ENCODE results near the gene MCF2L2. TPM values are rescaled to one million over a fixed set of nuclear protein-coding genes. Genes with fewer than 3 reads are reported as not detected.
"Not testable (repeated sequence)": the region's sequence is repeated elsewhere in the genome, so short reads cannot be mapped to it uniquely, and the experiment has no call there.

The MCF2L2 gene
- total RNA-seq, 4 donors from 2014 or later = 0.13 to 0.49 (median 0.22) TPM; not detected in 1

- peaks cover 14 to 16% of the 10 kb centered on the region in 2 donors for H3K4me1 ChIP-seq
- no peak overlapping the region for H3K27ac ChIP-seq
- no peak for TF ChIP-seq CTCF (IDR thresholded peaks at IDR 0.05)
- TF ChIP-seq POLR2A (IDR thresholded peaks at IDR 0.05) = no peak
- DNase-seq = no peak
- no peaks in the 10 kb centered on the region for H3K36me3 ChIP-seq
- no peaks in the 10 kb centered on the region for H3K9me3 ChIP-seq
- intact Hi-C loops (cut with DNase I) = no loop called here
- 75 to 77% methylated on average over 5 of the region's 5 CpGs for WGBS, 2 donors
- no peaks in the 10 kb centered on the region for H3K27me3 ChIP-seq
- H3K4me3 ChIP-seq (replicated peaks in 1 of 3) = no peak overlapping the region
Observed at GRCh38 chr3:183430325-183430957, 2.0 kb upstream of the MCF2L2 start.

GRCh38 chr3:183427876-183428446 lies 458 bp downstream of the MCF2L2 start:
- peak; percentile 50 to 54 for DNase-seq
- H3K27ac ChIP-seq = no peak overlapping the region
- H3K4me1 ChIP-seq = peaks cover 11 to 14% of the 10 kb centered on the region in 2 donors
- H3K4me3 ChIP-seq (replicated peaks in 1 of 3) = peak overlapping the region; percentile 60 to 76 (median 63)
- no peaks in the 10 kb centered on the region for H3K9me3 ChIP-seq
- TF ChIP-seq CTCF (IDR thresholded peaks at IDR 0.05) (no peak), POLR2A (IDR thresholded peaks at IDR 0.05) (no peak)
- no peaks in the 10 kb centered on the region for H3K27me3 ChIP-seq
- 1 to 4% methylated on average over 19 to 29 of the region's 47 CpGs for WGBS, 2 donors
- H3K36me3 ChIP-seq = no peaks in the 10 kb centered on the region
- intact Hi-C loops (cut with DNase I) = no loop called here

GRCh38 chr3:183427196-183427875 lies 1.1 kb downstream of the MCF2L2 start:
- Histone ChIP-seq H3K27ac (no peak overlapping the region), H3K4me1 (peaks cover 11 to 14% of the 10 kb centered on the region in 2 donors), H3K9me3 (no peaks in the 10 kb centered on the region), H3K4me3 (replicated peaks in 1 of 3) (peak overlapping the region in 1 of 3 donors; percentile 60), H3K27me3 (no peaks in the 10 kb centered on the region), H3K36me3 (no peaks in the 10 kb centered on the region)
- 38 to 47% methylated on average over 17 to 21 of the region's 28 CpGs for WGBS, 2 donors
- DNase-seq = no peak
- intact Hi-C loops (cut with DNase I) = no loop called here
- TF ChIP-seq POLR2A (IDR thresholded peaks at IDR 0.05) = no peak
- no peak for TF ChIP-seq CTCF (IDR thresholded peaks at IDR 0.05)

- H3K9me3 ChIP-seq; intact Hi-C loops (cut with DNase I): not testable (repeated sequence)
- WGBS, 2 donors = 89 to 100% methylated on average over 1 to 2 of the region's 2 CpGs
Observed at GRCh38 chr3:183418807-183419206, 9.6 kb downstream of the MCF2L2 start.

GRCh38 chr3:183411216-183411922 lies 17.1 kb downstream of the MCF2L2 start:
- intact Hi-C loops (cut with DNase I) = no loop called here
- no peaks in the 10 kb centered on the region for H3K4me1 ChIP-seq

More at GRCh38 chr3:183418807-183419206, 9.6 kb downstream of the MCF2L2 start:
- H3K27me3 ChIP-seq; DNase-seq; H3K36me3 ChIP-seq; H3K4me1 ChIP-seq; H3K27ac ChIP-seq; H3K4me3 ChIP-seq (replicated peaks in 1 of 3): not testable (repeated sequence)

More at GRCh38 chr3:183411216-183411922, 17.1 kb downstream of the MCF2L2 start:
- TF ChIP-seq POLR2A (IDR thresholded peaks at IDR 0.05) (no peak), CTCF (IDR thresholded peaks at IDR 0.05) (no peak)
- Histone ChIP-seq H3K4me3 (replicated peaks in 1 of 3) (no peak overlapping the region), H3K36me3 (no peaks in the 10 kb centered on the region), H3K27me3 (no peaks in the 10 kb centered on the region), H3K27ac (no peak overlapping the region), H3K9me3 (no peaks in the 10 kb centered on the region)
- DNase-seq = no peak
- WGBS, 2 donors = 87 to 94% methylated on average over 3 of the region's 3 CpGs

Data from thyroid gland (tissue), 4 donors.